DMS153 treated with DMSO at 0.1 percent for 48 hours (cell line): ENCODE data around the gene MAP2K6.

ENCODE experiments used
- DNase-seq: peaks from one replicate; lab custom pipeline; 2025; ENCODE audit not compliant: unreplicated experiment; lab: John Stamatoyannopoulos, UW

Gene MAP2K6

GRCh38 chr17:69425978-69426377 is 11.5 kb downstream of the MAP2K6 start:
- DNase-seq, result no peak

GRCh38 chr17:69427486-69428197 is 13.1 kb downstream of the MAP2K6 start:
- DNase-seq, result no peak

- DNase-seq, result no peak
Measured at GRCh38 chr17:69428252-69428980, 13.9 kb downstream of the MAP2K6 start.

- DNase-seq, result peak; percentile 42
Measured at GRCh38 chr17:69430488-69430887, 16.0 kb downstream of the MAP2K6 start.

- DNase-seq, result peak; percentile 48
Measured at GRCh38 chr17:69431835-69432234, 17.3 kb downstream of the MAP2K6 start.

- no peak for DNase-seq
Measured at GRCh38 chr17:69433093-69433492, 18.6 kb downstream of the MAP2K6 start.

GRCh38 chr17:69434164-69434579 is 19.7 kb downstream of the MAP2K6 start:
- DNase-seq, result peak; percentile 41

- no peak for DNase-seq
Measured at GRCh38 chr17:69435971-69436696, 21.6 kb downstream of the MAP2K6 start.

GRCh38 chr17:69437475-69437874 is 23.0 kb downstream of the MAP2K6 start:
- no peak for DNase-seq

GRCh38 chr17:69438776-69439175 is 24.3 kb downstream of the MAP2K6 start:
- DNase-seq, result no peak

GRCh38 chr17:69441179-69441578 is 26.7 kb downstream of the MAP2K6 start:
- no peak for DNase-seq

- no peak for DNase-seq
Measured at GRCh38 chr17:69443138-69443537, 28.6 kb downstream of the MAP2K6 start.

- no peak for DNase-seq
Measured at GRCh38 chr17:69444023-69444422, 29.5 kb downstream of the MAP2K6 start.

- DNase-seq, result no peak
Measured at GRCh38 chr17:69445132-69445531, 30.6 kb downstream of the MAP2K6 start.

GRCh38 chr17:69447726-69448125 is 33.2 kb downstream of the MAP2K6 start:
- DNase-seq, result no peak

- no peak for DNase-seq
Measured at GRCh38 chr17:69448431-69449102, 34.1 kb downstream of the MAP2K6 start.

GRCh38 chr17:69450131-69450530 is 35.6 kb downstream of the MAP2K6 start:
- DNase-seq, result no peak

- DNase-seq, result no peak
Measured at GRCh38 chr17:69450918-69451317, 36.4 kb downstream of the MAP2K6 start.

- no peak for DNase-seq
Measured at GRCh38 chr17:69451416-69452394, 37.2 kb downstream of the MAP2K6 start.

- no peak for DNase-seq
Measured at GRCh38 chr17:69452664-69453260, 38.3 kb downstream of the MAP2K6 start.
